ENCODE data around the gene RAB11FIP4.
A peak's percentile ranks its signal among the peaks of the same experiment; 100 is the strongest.

Gene RAB11FIP4

DNA sequence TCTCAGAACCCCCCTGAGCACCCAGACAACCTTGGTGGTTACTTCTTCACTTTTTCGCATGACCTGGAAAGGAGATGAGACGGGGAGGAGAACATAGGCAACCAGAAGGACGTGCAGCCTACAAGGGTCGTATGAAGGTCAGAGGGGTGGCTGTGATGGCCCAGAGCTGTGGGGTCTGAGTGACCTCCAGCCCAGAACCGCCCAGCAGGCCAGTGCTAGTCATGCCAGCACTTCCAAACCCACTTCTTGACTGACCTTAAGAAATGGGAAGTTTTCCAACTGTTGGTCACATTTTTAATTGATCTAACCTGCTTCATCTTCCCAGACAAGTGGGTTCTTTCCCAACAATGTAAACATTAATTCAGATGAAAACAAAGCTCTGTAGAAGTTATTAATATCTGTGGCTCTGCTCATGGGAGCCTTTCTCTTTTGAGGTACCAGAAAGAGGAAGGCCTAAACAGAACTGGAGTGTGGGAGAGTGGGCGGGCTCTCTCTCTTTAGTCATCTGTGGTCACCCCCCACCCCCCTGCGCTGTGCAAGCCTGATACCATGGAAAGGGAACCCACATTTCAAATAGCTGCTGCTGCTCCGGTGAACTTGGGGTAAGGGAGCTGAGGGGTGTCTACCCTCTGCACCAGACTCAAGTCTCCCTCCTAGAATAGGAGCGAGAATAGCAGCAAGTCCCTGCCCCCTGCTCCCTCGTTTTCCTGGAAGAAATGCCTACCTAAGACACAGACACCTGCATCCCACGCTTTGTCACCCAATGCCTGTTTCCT lies 101.6 kb downstream of the RAB11FIP4 start:
- H3K4me1 ChIP-seq, result peaks cover 65 to 97% (median 87%) of the 10 kb centered on the region in 10 experiments
- no peaks in the 10 kb centered on the region for H3K36me3 ChIP-seq
- peaks cover 0 to 23% (median 0%) of the 10 kb centered on the region in 11 experiments; a peak in 6 of 22 replicates for H3K27me3 ChIP-seq
- peaks cover 0 to 100% (median 53%) of the 10 kb centered on the region in 11 experiments; a peak in 18 of 22 replicates for H4K20me1 ChIP-seq
- peak overlapping the region in 10 of 11 experiments; percentile 37 to 77 (median 72); a peak in 19 of 22 replicates for H3K27ac ChIP-seq
- H3K9ac ChIP-seq, result peak overlapping the region in 9 of 11 experiments; percentile 1 to 69 (median 35); a peak in 13 of 22 replicates
- H3K4me3 ChIP-seq, result peak overlapping the region in 6 of 10 experiments; percentile 2 to 61 (median 27); a peak in 7 of 20 replicates
- peak overlapping the region; percentile 88 to 100 (median 96) for H3K4me2 ChIP-seq
- no peak for TF ChIP-seq Cebpa-rat (IDR thresholded peaks at IDR 0.05)
- no peaks in the 10 kb centered on the region for H3K9me3 ChIP-seq (replicated peaks in 1 of 11)

DNA sequence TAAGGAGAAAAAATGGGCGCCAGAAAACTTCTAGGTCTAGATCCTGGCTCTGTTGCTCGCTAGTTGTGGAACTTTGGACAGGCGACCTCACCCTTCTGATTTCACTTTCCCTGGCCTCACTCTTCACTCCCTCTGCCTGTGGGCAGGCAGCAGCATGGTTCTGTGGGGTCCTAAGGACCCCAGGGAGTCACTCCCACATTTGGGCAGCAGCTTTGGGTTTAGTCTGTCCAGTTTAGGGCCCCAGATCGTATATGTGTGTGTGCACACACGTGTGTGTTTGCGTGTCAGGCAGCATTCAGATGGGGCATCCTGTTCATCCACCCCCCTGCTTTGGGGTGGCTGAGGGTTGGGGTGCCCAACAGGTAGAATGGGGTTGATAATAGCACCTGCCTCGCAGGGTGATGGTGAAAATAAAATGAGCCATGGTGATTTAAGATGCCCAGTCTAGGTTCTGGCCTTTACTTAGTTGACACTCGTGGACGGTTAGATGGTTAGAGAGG lies 102.2 kb downstream of the RAB11FIP4 start:
- Histone ChIP-seq H3K4me2 (peak overlapping the region; percentile 88 to 100 (median 96)), H3K27ac (peak overlapping the region in 10 of 11 experiments; percentile 37 to 77 (median 72); a peak in 20 of 22 replicates), H3K36me3 (no peaks in the 10 kb centered on the region), H3K9me3 (replicated peaks in 1 of 11) (no peaks in the 10 kb centered on the region), H4K20me1 (peaks cover 0 to 100% (median 55%) of the 10 kb centered on the region in 11 experiments; a peak in 18 of 22 replicates), H3K4me3 (peak overlapping the region in 6 of 10 experiments; percentile 2 to 61 (median 27); a peak in 9 of 20 replicates), H3K4me1 (peaks cover 63 to 98% (median 86%) of the 10 kb centered on the region in 10 experiments), H3K9ac (peak overlapping the region in 9 of 11 experiments; percentile 1 to 74 (median 53); a peak in 12 of 22 replicates), H3K27me3 (peaks cover 0 to 17% (median 0%) of the 10 kb centered on the region in 11 experiments; a peak in 6 of 22 replicates)
- TF ChIP-seq Cebpa-rat (IDR thresholded peaks at IDR 0.05), result no peak

DNA sequence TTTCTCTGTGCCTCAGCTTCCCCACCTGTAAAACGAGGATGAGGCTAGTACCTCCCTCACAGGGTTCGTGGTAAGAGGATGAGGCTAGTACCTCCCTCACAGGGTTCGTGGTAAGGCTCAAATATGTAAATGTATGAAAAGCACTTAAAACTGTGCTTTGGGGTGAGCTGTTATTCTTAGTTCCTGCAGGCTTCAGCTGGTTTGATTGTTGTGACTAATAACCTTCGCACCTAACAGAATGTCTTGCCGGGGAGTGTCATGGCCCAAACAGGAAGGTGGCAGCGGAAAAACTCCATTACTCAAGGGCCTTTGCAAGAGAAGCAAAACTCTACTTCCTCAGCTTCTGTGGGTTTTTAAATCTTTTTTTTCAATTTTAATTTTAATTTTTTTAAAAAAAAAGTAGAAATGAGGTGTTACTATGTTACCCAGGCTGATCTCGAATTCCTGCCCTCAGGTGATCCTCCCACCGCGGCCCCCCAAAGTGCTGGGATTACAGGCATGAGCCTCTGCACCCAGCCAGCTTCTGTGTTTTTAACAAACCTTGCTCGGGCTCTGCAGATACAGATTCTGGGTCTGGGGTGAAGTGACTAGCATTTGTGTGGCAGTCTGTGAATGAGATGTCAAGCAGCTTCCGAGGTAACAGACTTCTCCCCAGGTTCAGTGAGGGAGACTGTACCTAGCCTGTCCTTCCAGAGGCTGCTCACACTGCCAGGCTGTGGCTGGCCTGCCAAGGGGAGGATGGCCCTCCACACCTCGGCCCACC lies 103.0 kb downstream of the RAB11FIP4 start:
- Histone ChIP-seq H3K9ac (peak overlapping the region in 10 of 11 experiments; percentile 28 to 74 (median 53); a peak in 19 of 22 replicates), H3K4me2 (peak overlapping the region; percentile 88 to 100 (median 96)), H3K4me1 (peaks cover 56 to 97% (median 82%) of the 10 kb centered on the region in 10 experiments), H3K36me3 (no peaks in the 10 kb centered on the region), H3K27ac (peak overlapping the region in 10 of 11 experiments; percentile 43 to 77 (median 72); a peak in 21 of 22 replicates), H4K20me1 (peaks cover 0 to 100% (median 49%) of the 10 kb centered on the region in 11 experiments; a peak in 17 of 22 replicates), H3K9me3 (replicated peaks in 1 of 11) (no peaks in the 10 kb centered on the region), H3K27me3 (peaks cover 0 to 10% (median 0%) of the 10 kb centered on the region in 11 experiments; a peak in 3 of 22 replicates), H3K4me3 (peak overlapping the region in 6 of 10 experiments; percentile 13 to 61 (median 28); a peak in 10 of 20 replicates)
- no peak for TF ChIP-seq Cebpa-rat (IDR thresholded peaks at IDR 0.05)

DNA sequence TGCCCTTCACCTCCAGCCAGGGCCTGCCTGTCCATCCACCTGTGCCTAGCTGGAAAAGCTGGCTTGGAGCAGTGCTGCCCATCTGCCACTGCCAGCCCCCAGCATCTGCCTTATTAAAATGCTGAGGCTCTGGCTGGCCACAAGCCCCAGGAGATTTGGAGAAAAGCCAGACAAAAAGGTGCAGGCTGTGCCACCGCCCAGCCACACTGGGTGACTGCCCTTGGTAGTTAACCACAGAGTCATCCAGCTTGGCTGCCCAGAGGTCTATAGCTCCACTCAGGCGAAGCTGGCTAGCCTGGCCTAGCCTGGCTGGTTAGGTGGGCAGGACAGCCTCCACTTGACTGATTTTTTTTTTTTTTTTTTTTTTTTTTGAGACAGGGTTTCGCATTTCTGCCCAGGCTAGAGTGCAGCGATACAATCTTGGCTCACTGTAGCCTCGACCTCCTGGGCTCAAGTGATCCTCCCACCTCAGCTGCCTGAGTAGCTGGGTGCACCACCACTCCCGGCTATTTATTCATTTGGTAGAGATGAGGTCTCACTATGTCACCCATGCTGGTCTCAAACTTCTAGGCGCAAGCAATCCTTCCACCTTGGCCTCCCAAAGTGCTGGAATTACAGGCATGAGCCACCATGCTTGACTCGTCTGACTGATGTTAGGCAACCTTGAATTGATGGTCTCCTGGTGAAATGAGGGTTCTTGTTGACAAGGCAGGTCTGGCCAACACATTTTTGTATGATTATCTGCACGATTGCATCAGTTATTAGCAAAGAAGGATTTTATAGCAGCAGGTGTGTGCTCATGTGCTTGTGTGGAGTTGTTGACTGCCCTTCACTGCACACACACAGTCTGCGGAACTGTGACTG lies 103.8 kb downstream of the RAB11FIP4 start:
- 0 out of 22 replicates have a peak, but pooled peaks cover 0 to 2% (median 0%) of the 10 kb centered on the region in 11 experiments for H3K27me3 ChIP-seq
- peaks cover 0 to 100% (median 40%) of the 10 kb centered on the region in 11 experiments; a peak in 16 of 22 replicates for H4K20me1 ChIP-seq
- no peak; a peak in 1 of 22 replicates for TF ChIP-seq Cebpa-rat (IDR thresholded peaks at IDR 0.05)
- H3K27ac ChIP-seq, result peak overlapping the region in 10 of 11 experiments; percentile 43 to 77 (median 72); a peak in 21 of 22 replicates
- peaks cover 60 to 97% (median 82%) of the 10 kb centered on the region in 10 experiments for H3K4me1 ChIP-seq
- H3K9ac ChIP-seq, result peak overlapping the region in 10 of 11 experiments; percentile 28 to 74 (median 53); a peak in 19 of 22 replicates
- H3K9me3 ChIP-seq (replicated peaks in 1 of 11), result no peaks in the 10 kb centered on the region
- H3K36me3 ChIP-seq, result no peaks in the 10 kb centered on the region
- peak overlapping the region; percentile 88 to 100 (median 96) for H3K4me2 ChIP-seq
- peak overlapping the region in 5 of 10 experiments; percentile 10 to 41 (median 25); a peak in 5 of 20 replicates for H3K4me3 ChIP-seq

DNA sequence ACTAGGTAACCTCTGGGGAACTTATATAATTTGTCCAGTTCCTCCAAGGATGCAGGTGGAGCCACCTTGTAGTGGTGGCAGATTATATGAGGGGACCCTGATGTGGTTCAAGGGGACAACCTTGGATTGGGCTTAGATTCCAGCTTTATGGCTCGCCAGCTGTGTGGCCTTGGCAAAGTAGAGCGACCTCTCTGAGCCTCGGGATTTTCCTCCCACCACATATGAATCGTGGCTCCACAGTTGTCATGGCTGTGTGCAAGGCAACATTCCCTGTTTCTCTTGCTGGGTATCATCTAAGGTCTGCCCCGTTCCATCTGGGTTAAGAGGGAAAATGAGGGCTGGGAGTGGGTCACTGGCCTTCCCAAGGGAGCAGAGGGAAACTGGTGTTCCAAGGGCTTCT lies 104.6 kb downstream of the RAB11FIP4 start:
- Histone ChIP-seq H3K27ac (no peak overlapping the region), H3K4me2 (peak overlapping the region in 10 of 11 experiments; percentile 88 to 100 (median 98); a peak in 19 of 22 replicates), H3K9ac (no peak overlapping the region), H4K20me1 (peaks cover 0 to 95% (median 33%) of the 10 kb centered on the region in 11 experiments; a peak in 16 of 22 replicates), H3K36me3 (no peaks in the 10 kb centered on the region), H3K9me3 (replicated peaks in 1 of 11) (no peaks in the 10 kb centered on the region), H3K4me1 (peaks cover 59 to 96% (median 81%) of the 10 kb centered on the region in 10 experiments), H3K4me3 (no peak overlapping the region), H3K27me3 (no peaks in the 10 kb centered on the region)
- no peak for TF ChIP-seq Cebpa-rat (IDR thresholded peaks at IDR 0.05)

GRCh38 chr17:31496601-31497000 lies 105.1 kb downstream of the RAB11FIP4 start:
- no peaks in the 10 kb centered on the region for H3K9me3 ChIP-seq (replicated peaks in 1 of 11)
- TF ChIP-seq Cebpa-rat (IDR thresholded peaks at IDR 0.05), result no peak
- H3K9ac ChIP-seq, result 0 out of 22 replicates have a peak overlapping the region, but pooled peaks of 1 of the 11 experiments have one; percentile 13
- H3K4me1 ChIP-seq, result peaks cover 54 to 92% (median 77%) of the 10 kb centered on the region in 10 experiments
- peak overlapping the region in 10 of 11 experiments; percentile 88 to 100 (median 98); a peak in 17 of 22 replicates for H3K4me2 ChIP-seq
- peaks cover 0 to 90% (median 33%) of the 10 kb centered on the region in 11 experiments; a peak in 15 of 22 replicates for H4K20me1 ChIP-seq
- no peaks in the 10 kb centered on the region for H3K36me3 ChIP-seq
- H3K4me3 ChIP-seq, result no peak overlapping the region
- H3K27me3 ChIP-seq, result no peaks in the 10 kb centered on the region
- no peak overlapping the region for H3K27ac ChIP-seq

- no peak overlapping the region for H3K27ac ChIP-seq
- H3K4me3 ChIP-seq, result no peak overlapping the region
- peaks cover 0 to 81% (median 33%) of the 10 kb centered on the region in 11 experiments; a peak in 15 of 22 replicates for H4K20me1 ChIP-seq
- H3K9ac ChIP-seq, result no peak overlapping the region
- H3K27me3 ChIP-seq, result no peaks in the 10 kb centered on the region
- no peaks in the 10 kb centered on the region for H3K36me3 ChIP-seq
- H3K4me2 ChIP-seq, result peak overlapping the region in 2 of 11 experiments; percentile 26 to 99; a peak in 2 of 22 replicates
- H3K9me3 ChIP-seq (replicated peaks in 1 of 11), result no peaks in the 10 kb centered on the region
- peaks cover 46 to 83% (median 69%) of the 10 kb centered on the region in 10 experiments for H3K4me1 ChIP-seq
- TF ChIP-seq Cebpa-rat (IDR thresholded peaks at IDR 0.05), result no peak
Measured at GRCh38 chr17:31497431-31497830, 106.0 kb downstream of the RAB11FIP4 start.

Measured in BLaER1 treated with 17β-estradiol and CSF1 and Interleukin-3, amounts not matched to agents 10 nM and 100 nM (cell line).